IPS-18a (cell line): ENCODE data around the gene RFX1.
"Not testable (repeated sequence)": the region's sequence is repeated elsewhere in the genome, so short reads cannot be mapped to it uniquely, and the experiment has no call there.

ENCODE experiments used
- H3K27ac ChIP-seq: one replicate; pipeline ENCODE4 v1.5.1; 2013; ENCODE audit warnings: low read length
- H3K27me3 ChIP-seq: one replicate; pipeline ENCODE4 v1.6.1; 2013; ENCODE audit warnings: mild to moderate bottlenecking, low read length; ENCODE audit not compliant: control insufficient read depth, insufficient read depth
- H3K36me3 ChIP-seq: one replicate; pipeline ENCODE4 v1.6.1; 2013; ENCODE audit warnings: low read depth, low read length; ENCODE audit not compliant: control insufficient read depth
- H3K4me1 ChIP-seq: one replicate; pipeline ENCODE4 v1.6.1; 2013; ENCODE audit warnings: low read depth, low read length; ENCODE audit not compliant: control insufficient read depth
- H3K4me3 ChIP-seq: one replicate; pipeline ENCODE4 v1.5.1; 2013; ENCODE audit warnings: low read length
- H3K9ac ChIP-seq: one replicate; pipeline ENCODE4 v1.6.1; 2013; ENCODE audit warnings: mild to moderate bottlenecking, low read length, moderate library complexity
- H3K9me3 ChIP-seq: one replicate; pipeline ENCODE4 v1.6.1; 2013; ENCODE audit warnings: low read depth, low read length; ENCODE audit not compliant: control insufficient read depth

Gene RFX1

DNA sequence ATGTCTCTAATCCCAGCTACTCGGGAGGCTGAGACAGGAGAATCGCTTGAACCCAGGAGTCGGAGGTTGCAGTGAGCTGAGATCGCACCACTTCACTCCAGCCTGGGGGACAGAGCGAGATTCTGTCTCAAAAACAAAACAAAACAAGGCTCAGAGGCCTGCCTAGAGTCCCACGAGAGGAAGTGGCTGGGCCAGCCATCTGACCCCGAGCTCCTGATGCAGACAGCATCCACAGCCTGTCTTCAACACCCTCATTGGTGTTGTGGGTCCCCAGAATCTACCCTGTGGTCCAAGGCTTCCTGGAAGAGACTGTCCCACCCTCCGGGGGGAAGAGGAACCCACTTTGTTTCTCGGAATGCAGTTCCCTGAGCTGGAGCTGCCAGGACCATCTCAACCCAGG is 24.7 kb downstream of the RFX1 start:
- H3K9me3 ChIP-seq: no peaks in the 10 kb centered on the region
- no peak overlapping the region for H3K9ac ChIP-seq
- no peaks in the 10 kb centered on the region for H3K27me3 ChIP-seq
- H3K4me1 ChIP-seq: peaks cover 19% of the 10 kb centered on the region
- no peak overlapping the region for H3K4me3 ChIP-seq
- H3K27ac ChIP-seq: no peak overlapping the region
- no peaks in the 10 kb centered on the region for H3K36me3 ChIP-seq

DNA sequence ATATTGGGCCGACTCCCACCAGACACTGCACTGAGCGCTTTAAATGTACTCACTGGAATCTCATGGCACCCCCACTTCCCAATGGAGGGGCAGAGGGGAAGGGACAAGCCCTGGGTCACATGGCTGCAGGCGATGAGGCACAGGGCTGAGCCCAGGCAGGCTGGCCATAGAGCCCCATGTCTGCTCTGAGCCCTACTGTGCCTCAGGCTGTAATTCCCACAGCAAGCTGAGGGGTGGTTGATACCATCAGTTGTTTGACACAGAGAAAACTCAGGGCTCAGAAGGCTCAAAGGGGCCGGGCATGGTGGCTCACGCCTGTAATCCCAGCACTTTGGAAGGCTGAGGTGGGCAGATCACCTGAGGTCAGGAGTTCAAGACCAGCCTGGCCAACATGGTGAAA is 25.1 kb downstream of the RFX1 start:
- no peaks in the 10 kb centered on the region for H3K9me3 ChIP-seq
- H3K27me3 ChIP-seq: no peaks in the 10 kb centered on the region
- peaks cover 15% of the 10 kb centered on the region for H3K4me1 ChIP-seq
- no peak overlapping the region for H3K27ac ChIP-seq
- no peaks in the 10 kb centered on the region for H3K36me3 ChIP-seq
- H3K9ac ChIP-seq: no peak overlapping the region
- H3K4me3 ChIP-seq: no peak overlapping the region

DNA sequence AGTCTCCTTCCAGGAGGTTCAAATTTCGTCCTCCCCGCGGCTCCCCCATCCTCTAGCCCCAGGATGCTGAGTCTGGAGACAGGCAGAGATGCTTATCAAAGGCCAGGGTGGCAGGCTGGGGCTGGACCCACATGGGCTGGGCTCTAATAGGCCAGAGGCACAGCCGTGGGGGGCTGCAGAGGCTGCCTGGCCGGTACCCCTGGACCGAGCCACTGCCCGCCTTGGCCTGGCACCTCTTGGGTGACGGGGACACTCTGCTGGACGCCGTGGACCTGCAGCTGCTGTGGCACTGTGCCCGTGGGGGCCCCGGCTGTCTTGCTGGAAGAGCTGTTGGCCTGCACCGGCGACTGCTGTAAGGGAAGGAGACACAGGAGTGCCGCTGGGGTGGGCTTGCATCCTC is 25.8 kb downstream of the RFX1 start:
- Histone ChIP-seq H3K36me3 (peaks cover 3% of the 10 kb centered on the region), H3K27ac (no peak overlapping the region), H3K27me3 (no peaks in the 10 kb centered on the region), H3K9ac (no peak overlapping the region), H3K9me3 (no peaks in the 10 kb centered on the region), H3K4me3 (no peak overlapping the region), H3K4me1 (peaks cover 8% of the 10 kb centered on the region)

DNA sequence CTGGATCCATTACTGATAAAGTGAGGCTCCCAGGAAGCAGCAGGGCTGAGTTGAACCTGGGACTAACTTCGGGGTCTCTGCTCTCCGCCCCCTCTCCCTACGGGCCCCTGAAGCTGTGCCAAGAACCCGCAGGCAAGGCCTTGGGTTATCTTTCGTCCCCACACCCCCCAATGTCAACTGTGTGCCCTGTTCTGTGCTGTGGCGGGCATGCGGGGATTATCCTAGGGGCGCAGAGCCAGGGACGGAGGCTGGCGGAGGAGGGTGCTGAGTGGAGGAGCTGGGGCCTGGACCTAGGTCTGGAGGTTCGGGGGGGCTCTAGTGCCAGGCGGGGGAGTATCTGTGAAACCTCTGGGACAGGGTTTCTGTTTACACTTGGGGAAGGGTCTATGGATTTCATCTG is 26.4 kb downstream of the RFX1 start:
- Histone ChIP-seq H3K9ac (peak overlapping the region; percentile 61), H3K27me3 (no peaks in the 10 kb centered on the region), H3K9me3 (no peaks in the 10 kb centered on the region), H3K36me3 (peaks cover 4% of the 10 kb centered on the region), H3K4me1 (peaks cover 8% of the 10 kb centered on the region), H3K27ac (no peak overlapping the region), H3K4me3 (peak overlapping the region; percentile 59)

DNA sequence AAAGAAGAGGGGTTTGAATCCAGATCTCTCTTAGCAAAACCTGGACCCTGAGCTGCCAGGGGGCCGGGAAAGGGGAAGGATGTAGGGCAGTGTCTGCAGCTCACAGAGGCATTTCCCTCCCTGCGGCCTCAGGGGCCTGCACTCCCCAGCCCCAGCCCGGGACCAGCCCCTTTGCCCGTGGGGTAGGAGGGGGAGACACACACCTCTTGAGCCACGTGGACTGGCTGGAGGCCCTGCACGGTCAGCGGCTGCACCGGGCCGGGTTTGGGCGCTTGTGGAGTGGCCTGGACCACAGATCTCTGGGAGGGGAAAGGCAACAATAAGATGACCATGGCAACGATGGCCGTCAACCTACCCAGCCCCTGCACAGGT is 26.9 kb downstream of the RFX1 start:
- H3K9me3 ChIP-seq: no peaks in the 10 kb centered on the region
- peak overlapping the region; percentile 59 for H3K4me3 ChIP-seq
- peak overlapping the region; percentile 61 for H3K9ac ChIP-seq
- H3K4me1 ChIP-seq: peaks cover 8% of the 10 kb centered on the region
- no peak overlapping the region for H3K27ac ChIP-seq
- H3K27me3 ChIP-seq: no peaks in the 10 kb centered on the region
- H3K36me3 ChIP-seq: peaks cover 4% of the 10 kb centered on the region

DNA sequence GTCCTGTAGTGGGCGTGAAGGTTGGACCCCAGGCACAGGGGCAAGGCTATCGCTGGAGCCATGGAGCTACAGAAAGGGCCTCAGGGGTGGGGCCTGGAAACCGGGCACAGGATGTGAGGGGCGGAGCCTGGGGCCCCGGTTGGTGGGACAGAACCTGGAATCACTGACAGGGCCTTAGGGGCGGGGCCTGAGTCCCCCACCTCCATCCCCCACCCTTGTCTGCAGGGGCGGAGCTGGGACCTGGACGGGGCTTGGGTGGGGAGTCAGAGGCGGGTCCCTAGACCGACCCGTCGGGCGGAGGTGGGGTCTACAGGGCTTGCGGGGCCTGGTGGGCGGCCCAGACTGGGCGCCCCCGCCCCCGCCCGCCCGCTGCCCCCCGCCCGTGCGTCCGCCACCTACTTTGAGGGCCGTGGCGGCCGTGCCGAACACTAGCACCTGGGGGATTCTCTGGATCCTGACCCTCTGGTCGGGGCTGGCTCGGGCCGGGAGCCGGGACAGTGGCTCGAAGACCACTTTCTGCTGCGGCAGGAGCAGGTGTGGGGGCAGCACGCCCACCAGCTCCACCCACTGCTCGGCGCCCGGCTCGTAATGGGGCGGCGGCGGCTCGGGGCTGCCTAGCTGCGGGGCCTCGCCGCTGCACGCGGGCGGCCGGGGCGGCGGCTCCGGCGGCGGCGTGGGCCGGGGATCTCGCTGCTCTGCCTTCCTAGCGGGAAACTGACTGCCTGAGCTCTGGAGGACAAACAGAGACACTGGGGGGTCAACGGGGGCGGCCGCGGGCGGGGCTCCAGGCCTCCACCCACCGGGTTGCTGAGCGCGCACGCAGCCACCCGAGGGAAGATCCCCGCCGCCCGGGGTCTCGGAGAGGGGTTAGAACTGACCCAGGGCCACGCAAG is 27.5 kb downstream of the RFX1 start:
- H3K36me3 ChIP-seq: peaks cover 4% of the 10 kb centered on the region
- H3K4me3 ChIP-seq: peak overlapping the region; percentile 59

DNA sequence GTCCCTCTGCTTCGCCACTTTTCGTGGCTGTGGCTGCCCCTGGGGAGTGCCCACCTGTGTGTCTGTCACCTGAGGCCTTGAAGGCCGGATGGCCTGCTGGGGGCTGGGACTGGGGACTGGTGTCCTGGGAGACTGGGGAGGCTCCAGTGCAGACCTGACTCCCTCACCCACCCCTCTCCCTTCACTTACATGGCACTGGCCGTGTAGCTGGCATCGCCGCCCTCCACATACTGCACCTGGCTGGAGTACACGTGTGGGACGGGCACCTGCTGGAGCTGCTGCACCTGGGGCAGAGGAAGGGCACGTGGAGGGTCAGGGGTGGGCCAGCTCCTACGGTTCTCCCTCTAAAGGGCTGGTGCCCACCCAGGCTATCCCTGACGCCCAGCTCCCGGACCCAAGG is 28.3 kb downstream of the RFX1 start:
- H3K9me3 ChIP-seq: no peaks in the 10 kb centered on the region
- peaks cover 3% of the 10 kb centered on the region for H3K4me1 ChIP-seq
- no peak overlapping the region for H3K4me3 ChIP-seq
- peaks cover 4% of the 10 kb centered on the region for H3K36me3 ChIP-seq
- peak overlapping the region; percentile 34 for H3K9ac ChIP-seq
- H3K27me3 ChIP-seq: no peaks in the 10 kb centered on the region
- H3K27ac ChIP-seq: no peak overlapping the region

More for the DNA sequence above, 27.5 kb downstream of the RFX1 start:
- Histone ChIP-seq H3K9me3 (no peaks in the 10 kb centered on the region), H3K27ac (no peak overlapping the region), H3K9ac (peak overlapping the region; percentile 61), H3K27me3 (no peaks in the 10 kb centered on the region), H3K4me1 (peaks cover 5% of the 10 kb centered on the region)

DNA sequence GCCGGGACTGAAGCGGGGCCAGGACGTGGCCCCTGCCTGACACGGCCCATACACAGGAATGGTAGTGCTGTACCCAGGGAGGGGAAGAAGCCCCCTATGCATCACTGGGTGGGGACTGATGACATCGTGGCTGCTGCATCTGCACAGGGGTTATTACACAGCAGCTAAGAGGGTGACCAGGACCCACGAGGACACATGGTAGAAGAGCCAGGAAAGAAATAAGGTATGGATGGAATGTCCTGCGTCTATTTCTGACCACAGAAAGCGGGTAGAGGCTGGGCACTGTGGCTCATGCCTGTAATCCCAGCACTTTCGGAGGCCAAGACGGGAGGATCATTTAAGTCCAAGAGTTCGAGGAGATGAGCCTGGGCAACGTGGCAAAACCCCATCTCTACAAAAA is 29.7 kb downstream of the RFX1 start:
- no peaks in the 10 kb centered on the region for H3K9me3 ChIP-seq
- peaks cover 4% of the 10 kb centered on the region for H3K36me3 ChIP-seq
- H3K27ac ChIP-seq: no peak overlapping the region
- peaks cover 3% of the 10 kb centered on the region for H3K4me1 ChIP-seq
- no peak overlapping the region for H3K4me3 ChIP-seq
- no peaks in the 10 kb centered on the region for H3K27me3 ChIP-seq
- H3K9ac ChIP-seq: no peak overlapping the region

DNA sequence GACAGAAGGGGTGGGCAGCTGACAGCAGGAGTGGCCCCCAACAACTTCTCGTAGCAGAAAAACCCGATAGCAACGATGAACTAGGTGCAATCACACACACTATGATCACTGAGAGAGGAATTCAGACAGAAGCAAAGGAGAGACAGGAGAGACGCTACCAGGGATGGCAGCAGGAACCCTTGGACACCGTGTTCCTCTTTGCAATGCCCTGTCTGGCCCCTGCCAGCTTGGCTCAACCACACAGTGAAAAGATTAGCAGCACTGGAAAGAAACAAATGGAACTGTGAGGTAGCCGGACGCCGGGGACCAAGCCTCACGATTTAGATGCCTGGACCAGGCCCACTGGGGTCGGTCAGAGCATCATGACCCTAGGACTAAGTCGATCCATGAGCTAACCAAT is 30.2 kb downstream of the RFX1 start:
- Histone ChIP-seq H3K27me3 (no peaks in the 10 kb centered on the region), H3K9ac (no peak overlapping the region), H3K4me3 (no peak overlapping the region), H3K36me3 (peaks cover 4% of the 10 kb centered on the region), H3K9me3 (no peaks in the 10 kb centered on the region), H3K4me1 (peaks cover 3% of the 10 kb centered on the region), H3K27ac (no peak overlapping the region)

DNA sequence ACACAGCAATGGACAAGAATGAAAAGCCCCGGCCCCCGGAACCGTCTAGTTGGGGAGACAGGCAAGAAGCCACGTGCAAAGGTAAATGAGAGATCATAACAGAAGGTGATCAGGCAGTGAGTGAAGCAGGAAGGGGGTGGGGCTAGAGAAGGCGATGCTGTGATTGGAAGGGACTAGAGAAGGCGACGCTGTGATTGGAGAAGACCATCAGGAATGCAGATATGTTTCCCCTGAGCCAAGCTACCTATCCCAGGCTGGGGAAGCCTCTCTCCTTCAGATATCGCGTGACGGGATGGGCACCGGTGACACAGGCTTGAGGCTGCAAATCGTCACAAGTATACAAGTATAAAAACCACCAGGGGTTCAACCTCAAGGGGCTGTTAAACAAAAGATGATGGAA is 32.0 kb downstream of the RFX1 start:
- Histone ChIP-seq H3K9ac (peak overlapping the region; percentile 21), H3K4me1 (peaks cover 3% of the 10 kb centered on the region), H3K36me3 (peaks cover 12% of the 10 kb centered on the region), H3K27me3 (no peaks in the 10 kb centered on the region), H3K4me3 (no peak overlapping the region), H3K27ac (no peak overlapping the region), H3K9me3 (no peaks in the 10 kb centered on the region)

DNA sequence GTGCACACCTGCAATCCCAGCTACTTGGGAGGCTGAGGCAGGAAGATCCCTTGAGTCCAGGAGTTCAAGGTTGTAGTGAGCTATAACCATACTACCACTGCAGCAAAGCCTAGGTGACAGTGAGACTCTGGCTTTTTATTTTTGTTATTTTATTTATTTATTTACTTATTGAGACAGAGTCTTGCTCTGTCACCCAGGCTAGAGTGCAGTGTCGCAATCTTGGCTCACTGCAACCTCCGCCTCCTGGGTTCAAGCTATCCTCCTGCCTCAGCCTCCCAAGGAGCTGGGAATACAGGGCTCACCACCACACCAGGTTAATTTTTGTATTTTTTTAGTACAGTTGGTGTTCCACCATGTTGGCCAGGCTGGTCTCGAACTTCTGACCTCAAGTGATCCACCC is 32.6 kb downstream of the RFX1 start:
- H3K4me3 ChIP-seq, H3K27ac ChIP-seq, H3K4me1 ChIP-seq, H3K9ac ChIP-seq, H3K9me3 ChIP-seq, H3K27me3 ChIP-seq: not testable (repeated sequence)
- H3K36me3 ChIP-seq: peaks cover 12% of the 10 kb centered on the region
